Calu3 (cell line): ENCODE data around the gene SEMA4G. TPM values are rescaled to one million over a fixed set of nuclear protein-coding genes. Genes with fewer than 3 reads are reported as not detected.

Source experiments
- BruUV-seq: library from RNA; stranded (reverse); fragments of 400-500 nt; replicated peaks from 2 replicates; lab custom pipeline; 2021; lab: Mats Ljungman, UMichigan
- CTCF ChIA-PET: fragments of 300-600 bp; sonication (Branson Sonifier 250); formaldehyde crosslinking; loops from one replicate; lab custom pipeline; 2022; ENCODE audit warnings: antibody characterized with exemption; lab: Charles Lee
- DNase-seq: peaks from one replicate; pipeline ENCODE4 v3.0.0; 2022
- H3K27ac Mint-ChIP-seq: one replicate; pipeline ENCODE4 v1.8.0; 2022; ENCODE audit warnings: mixed read lengths; ENCODE audit not compliant: unreplicated experiment
- H3K27me3 Mint-ChIP-seq: one replicate; pipeline ENCODE4 v1.8.0; 2022; ENCODE audit warnings: mixed read lengths; ENCODE audit not compliant: unreplicated experiment
- H3K36me3 Mint-ChIP-seq: one replicate; pipeline ENCODE4 v1.8.0; 2022; ENCODE audit warnings: mild to moderate bottlenecking, moderate library complexity, mixed read lengths; ENCODE audit not compliant: insufficient read depth, unreplicated experiment
- H3K4me1 Mint-ChIP-seq: one replicate; pipeline ENCODE4 v1.8.0; 2022; ENCODE audit warnings: mild to moderate bottlenecking, low read depth, mixed read lengths; ENCODE audit not compliant: unreplicated experiment
- H3K4me3 Mint-ChIP-seq: one replicate; pipeline ENCODE4 v1.8.0; 2022; ENCODE audit warnings: mild to moderate bottlenecking, low read depth, moderate library complexity, mixed read lengths; ENCODE audit not compliant: unreplicated experiment
- H3K9me3 Mint-ChIP-seq: one replicate; pipeline ENCODE4 v1.8.0; 2022; ENCODE audit warnings: low read depth, mixed read lengths; ENCODE audit not compliant: unreplicated experiment
- CTCF ChIP-seq: fragments of 200-600 bp; IDR thresholded peaks from one replicate; pipeline ENCODE4 v1.8.0; 2022; ENCODE audit warnings: antibody characterized with exemption; ENCODE audit not compliant: unreplicated experiment
- intact Hi-C: fragments of 100-400 bp; cut with micrococcal nuclease; formaldehyde crosslinking; loops from one replicate; pipeline ENCODE4 v1.10.0; 2022; ENCODE audit not compliant: unreplicated experiment
- total RNA-seq: library from RNA; stranded (reverse); gene quantifications from 2 replicates; pipeline ENCODE4 v1.2.3, GENCODE V29; 2022

SEMA4G gene
- total RNA-seq, 1 experiment from 2014 or later: 15.9 TPM

- Mint-ChIP-seq H3K27ac (peak overlapping the region; percentile 66), H3K4me3 (no peak overlapping the region), H3K9me3 (no peaks in the 10 kb centered on the region), H3K36me3 (no peaks in the 10 kb centered on the region), H3K4me1 (peaks cover 10% of the 10 kb centered on the region), H3K27me3 (peaks cover 40% of the 10 kb centered on the region)
- CTCF ChIA-PET: interaction anchor here (1.5 to 1.6 kb wide), 2 partner anchors 15 to 43 kb away, joined by 5 to 17 read pairs; partner anchors contain the start of gene SEMA4G
- intact Hi-C loops: loop anchor here (2.0 to 5.0 kb wide), 2 partner anchors 17 to 46 kb away; partner anchors contain the start of gene SEMA4G
- no peak for DNase-seq
- no TSS peak for BruUV-seq
- no peak for TF ChIP-seq CTCF
Measured at GRCh38 chr10:101013365-101013825, 44.1 kb downstream of the SEMA4G start.

GRCh38 chr10:101014230-101014884 is 45.1 kb downstream of the SEMA4G start:
- intact Hi-C loops: loop anchor here (5.0 kb wide), 1 partner anchor 47 kb away; the partner anchor contains the start of gene SEMA4G

GRCh38 chr10:101014966-101015581 is 45.8 kb downstream of the SEMA4G start:
- no peaks in the 10 kb centered on the region for H3K36me3 Mint-ChIP-seq
- H3K27me3 Mint-ChIP-seq: peaks cover 57% of the 10 kb centered on the region
- no peak overlapping the region for H3K27ac Mint-ChIP-seq
- H3K4me3 Mint-ChIP-seq: no peak overlapping the region
- H3K4me1 Mint-ChIP-seq: peaks cover 10% of the 10 kb centered on the region
- CTCF ChIA-PET: interaction anchor here (0.5 to 1.6 kb wide), 12 partner anchors 12 to 825 kb away, joined by 3 to 17 read pairs (median 3); partner anchors contain the start of genes LZTS2, MRPL43, PDZD7 and SEMA4G
- no peak for DNase-seq
- no TSS peak for BruUV-seq
- no peaks in the 10 kb centered on the region for H3K9me3 Mint-ChIP-seq
- TF ChIP-seq CTCF: no peak
- intact Hi-C loops: loop anchor here (5.0 kb wide), 1 partner anchor 48 kb away; the partner anchor contains the start of gene SEMA4G

More at GRCh38 chr10:101014230-101014884, 45.1 kb downstream of the SEMA4G start:
- peaks cover 50% of the 10 kb centered on the region for H3K27me3 Mint-ChIP-seq
- peak; percentile 76 for TF ChIP-seq CTCF
- H3K36me3 Mint-ChIP-seq: no peaks in the 10 kb centered on the region
- peak; percentile 85 for DNase-seq
- no peak overlapping the region for H3K27ac Mint-ChIP-seq
- H3K4me3 Mint-ChIP-seq: no peak overlapping the region
- H3K9me3 Mint-ChIP-seq: no peaks in the 10 kb centered on the region
- CTCF ChIA-PET: interaction anchor here (0.5 to 1.6 kb wide), 10 partner anchors 12 to 825 kb away, joined by 3 to 17 read pairs (median 3); partner anchors contain the start of genes LZTS2, MRPL43, PDZD7 and SEMA4G
- BruUV-seq: no TSS peak
- H3K4me1 Mint-ChIP-seq: peaks cover 10% of the 10 kb centered on the region

- no peak for DNase-seq
- no peaks in the 10 kb centered on the region for H3K36me3 Mint-ChIP-seq
- CTCF ChIA-PET: interaction anchor here (0.7 kb wide), 2 partner anchors 49 to 163 kb away, joined by 3 to 4 read pairs; no protein-coding TSS in a partner anchor
- no peak overlapping the region for H3K27ac Mint-ChIP-seq
- peaks cover 10% of the 10 kb centered on the region for H3K4me1 Mint-ChIP-seq
- TF ChIP-seq CTCF: no peak
- intact Hi-C loops: no loop called here
- H3K9me3 Mint-ChIP-seq: no peaks in the 10 kb centered on the region
- no peak overlapping the region for H3K4me3 Mint-ChIP-seq
- BruUV-seq: no TSS peak
- peaks cover 58% of the 10 kb centered on the region for H3K27me3 Mint-ChIP-seq
Measured at GRCh38 chr10:101015582-101015973, 46.3 kb downstream of the SEMA4G start.
